GM12878 (cell line): ENCODE measurements around the gene SMG6. TPM values are rescaled to one million over a fixed set of nuclear protein-coding genes. Genes with fewer than 3 reads are reported as not detected.
"Not testable (repeated sequence)": the region's sequence is repeated elsewhere in the genome, so short reads cannot be mapped to it uniquely, and the experiment has no call there.

Experiments used
- ATAC-seq: fragments of 200-7000 bp; cut with Tn5 transposase; 3 replicates; pipeline ENCODE4 v1.9.1; 2020; ENCODE audit warnings: mild to moderate bottlenecking, moderate library complexity
- BruUV-seq: library from RNA; stranded (reverse); fragments of 400-500 nt; replicated peaks from 2 replicates; lab custom pipeline; 2021; lab: Mats Ljungman, UMichigan
- CTCF ChIA-PET: fragments of 300-600 bp; sonication (Branson Sonifier 250); formaldehyde crosslinking; extraction: SDS; loops from one replicate; lab custom pipeline; 2021; ENCODE audit warnings: inconsistent platforms; lab: Yijun Ruan, JAX
- POLR2A ChIA-PET: fragments of 350-600 bp; formaldehyde crosslinking; extraction: SDS; loops from one replicate; lab custom pipeline; 2021; ENCODE audit warnings: inconsistent platforms; lab: Charles Lee
- RAD21 ChIA-PET: fragments of 300-600 bp; sonication (Branson Sonifier 250); formaldehyde crosslinking; loops from one replicate; lab custom pipeline; 2023; ENCODE audit warnings: antibody characterized with exemption; ENCODE audit not compliant: unreplicated experiment; lab: Charles Lee
- SMC1A ChIA-PET: fragments of 300-600 bp; sonication (Branson Sonifier 250); formaldehyde crosslinking; loops from one replicate; lab custom pipeline; 2023; ENCODE audit not compliant: unreplicated experiment, uncharacterized antibody; lab: Charles Lee
- DNase-seq: peaks from one replicate; pipeline ENCODE4 v3.0.0-alpha.2; 2011; ENCODE audit warnings: low read depth, low spot score
- FAIRE-seq: peaks from 3 replicates; lab custom pipeline; 2011; peaks lifted over from hg19 to GRCh38; lab: Jason Lieb, UNC
- H2AFZ ChIP-seq: 2 replicates; pipeline ENCODE4 v1.6.0; 2011; ENCODE audit warnings: low read depth, low read length, control low read depth; ENCODE audit not compliant: control insufficient read depth
- H3K27ac ChIP-seq: 2 replicates; pipeline ENCODE4 v1.5.1; 2011; ENCODE audit warnings: control low read depth; ENCODE audit not compliant: control insufficient read depth, insufficient read depth
- H3K27me3 ChIP-seq, 2 experiments: replicated peaks in 1 of 2; 2 replicates each; pipeline versions ENCODE4 v1.6.0 to v1.6.1; 2011; ENCODE audit warnings: low read length in 1 of 2; ENCODE audit not compliant: control insufficient read depth in 2 of 2, insufficient read depth in 2 of 2
- H3K36me3 ChIP-seq, 2 experiments: 2 replicates each; pipeline ENCODE4 v1.5.1; 2011; ENCODE audit warnings: low read length in 1 of 2; ENCODE audit not compliant: control insufficient read depth in 2 of 2, insufficient read depth in 2 of 2
- H3K4me1 ChIP-seq: 2 replicates; pipeline ENCODE4 v1.6.1; 2011; ENCODE audit warnings: mild to moderate bottlenecking, low read length, moderate library complexity, mixed read lengths; ENCODE audit not compliant: control insufficient read depth, insufficient read depth
- H3K4me2 ChIP-seq: 2 replicates; pipeline ENCODE4 v1.6.0; 2011; ENCODE audit warnings: control low read depth; ENCODE audit not compliant: control insufficient read depth, insufficient read depth
- H3K4me3 ChIP-seq: fragments of 200-600 bp; sonication (generic); 2 replicates; pipeline ENCODE4 v1.5.1; 2016
- H3K79me2 ChIP-seq: 2 replicates; pipeline ENCODE4 v1.6.0; 2011; ENCODE audit warnings: low read length; ENCODE audit not compliant: control insufficient read depth, insufficient read depth
- H3K9ac ChIP-seq: 2 replicates; pipeline ENCODE4 v1.8.0; 2011; ENCODE audit warnings: low read length, control low read depth, mixed read lengths; ENCODE audit not compliant: control insufficient read depth, insufficient read depth
- H3K9me3 ChIP-seq: replicated peaks from 3 replicates; pipeline ENCODE4 v1.5.1; 2011; ENCODE audit warnings: mild to moderate bottlenecking, low read length; ENCODE audit not compliant: control insufficient read depth, insufficient read depth
- H4K20me1 ChIP-seq: 2 replicates; pipeline ENCODE4 v1.6.0; 2011; ENCODE audit not compliant: control insufficient read depth, insufficient read depth
- EP300 ChIP-seq, 2 experiments: fragments of 150-350 bp in 1 of 2; IDR thresholded peaks; 2 replicates each; pipeline ENCODE4 v1.6.1; 2011 to 2012; ENCODE audit warnings: low read depth in 2 of 2, low read length in 2 of 2, borderline replicate concordance in 1 of 2, improper control_type of control experiment in 1 of 2, inconsistent platforms in 1 of 2; ENCODE audit not compliant: control insufficient read depth in 1 of 2
- GABPA ChIP-seq: IDR thresholded peaks from 2 replicates; pipeline ENCODE4 v1.6.1; 2014; ENCODE audit warnings: antibody characterized with exemption, low read depth, mild to moderate bottlenecking, inconsistent platforms
- KLF5 ChIP-seq: fragments of 450-650 bp; IDR thresholded peaks from 2 replicates; pipeline ENCODE4 v1.6.1; 2014; ENCODE audit warnings: mild to moderate bottlenecking; ENCODE audit not compliant: partially characterized antibody
- MLLT1 ChIP-seq: fragments of 450-650 bp; IDR thresholded peaks from 2 replicates; pipeline ENCODE4 v1.6.1; 2016; ENCODE audit warnings: mild to moderate bottlenecking
- NR2C1 ChIP-seq: fragments of 450-650 bp; IDR thresholded peaks from 2 replicates; pipeline ENCODE4 v1.6.1; 2017; ENCODE audit warnings: antibody characterized with exemption, mild to moderate bottlenecking, moderate library complexity
- SMAD1 ChIP-seq: fragments of 450-650 bp; IDR thresholded peaks from 2 replicates; pipeline ENCODE4 v1.6.1; 2018; ENCODE audit warnings: mild to moderate bottlenecking, low read depth; ENCODE audit not compliant: partially characterized antibody
- ZNF687 ChIP-seq: fragments of 450-650 bp; IDR thresholded peaks from 2 replicates; pipeline ENCODE4 v1.6.1; 2017; ENCODE audit warnings: mild to moderate bottlenecking, moderate library complexity
- WGBS: methylation state at CpG from one replicate; pipeline ENCODE4 v1.1.6; 2016; ENCODE audit warnings: low lambda C conversion rate; ENCODE audit not compliant: insufficient replicate concordance, insufficient coverage; ENCODE audit errors: missing lambda C conversion rate; 5-methylcytosine and 5-hydroxymethylcytosine counted together
- in situ Hi-C: fragments of 300-500 bp; cut with MboI; formaldehyde crosslinking; loops from 9 replicates; pipeline ENCODE4 v1.14.3; 2018; ENCODE audit warnings: mixed read lengths
- intact Hi-C: fragments of 100-400 bp; cut with micrococcal nuclease; formaldehyde crosslinking; loops from one replicate; pipeline ENCODE4 v1.14.2; 2022; ENCODE audit not compliant: unreplicated experiment
- polyA plus RNA-seq, 11 experiments: library from polyadenylated mRNA; depleted of rRNA in 4 of 11; unstranded in 6 of 11; stranded (reverse) in 5 of 11; fragments of >200 nt; fragmentation: Nextera tagmentation in 4 of 11; fragmentation: Illumina TruSeq in 1 of 11; extraction: Ambion mirVana in 4 of 11; extraction: Trizol in 1 of 11; gene quantifications; 1 replicate in 1 of 11; 2 replicates in 10 of 11; pipeline versions ENCODE4 v1.2.1 to v1.2.3, GENCODE V29; 2011 to 2016; ENCODE audit warnings: inconsistent platforms in 2 of 11, missing spikeins in 2 of 11, low read depth in 1 of 11
- total RNA-seq, 4 experiments: library from RNA; depleted of rRNA in 3 of 4; stranded (reverse); fragments of >200 nt in 3 of 4; fragmentation: Illumina TruSeq in 1 of 4; extraction: Trizol in 1 of 4; gene quantifications; 2 replicates each; pipeline versions ENCODE4 v1.2.1 to v1.2.3, GENCODE V29; 2013 to 2021
- TF ChIP-seq, protein P1 (sequence below): fragments of 450-650 bp; IDR thresholded peaks from 2 replicates; pipeline ENCODE4 v1.6.1; 2016; ENCODE audit warnings: mild to moderate bottlenecking, moderate library complexity, borderline replicate concordance
- TF ChIP-seq, protein P2 (sequence below): fragments of 450-650 bp; IDR thresholded peaks from 2 replicates; pipeline ENCODE4 v1.6.1; 2017; ENCODE audit warnings: mild to moderate bottlenecking, low read depth, inconsistent platforms; ENCODE audit not compliant: poor library complexity, severe bottlenecking

SMG6 gene
- total and polyA plus RNA-seq, 10 of the 15 experiments (the other 5 are each of a cell fraction or from before 2014, with no cell fraction given): 0.58 to 28.7 (median 15.7) TPM

GRCh38 chr17:2258830-2259229, 44.8 kb downstream of the SMG6 start:
- RAD21 ChIA-PET: interaction anchor here (0.6 to 4.2 kb wide), 13 partner anchors 8 to 542 kb away, joined by 3 to 40 read pairs (median 5); partner anchors contain the start of gene HIC1
- H3K9me3 ChIP-seq, DNase-seq, H3K27me3 ChIP-seq, H2AFZ ChIP-seq, H3K36me3 ChIP-seq, FAIRE-seq, intact Hi-C loops, BruUV-seq, in situ Hi-C loops, H4K20me1 ChIP-seq: not testable (repeated sequence)
- H3K4me1 ChIP-seq: peaks cover 63% of the 10 kb centered on the region
- peak overlapping the region; percentile 39 for H3K4me3 ChIP-seq
- POLR2A ChIA-PET: interaction anchor here (0.6 to 8.8 kb wide), 15 partner anchors 8 to 1025 kb away, joined by 3 to 69 read pairs (median 4); partner anchors contain the start of genes SMG6 and SRR
- H3K9ac ChIP-seq: peak overlapping the region; percentile 82
- ATAC-seq: peak; percentile 25
- H3K79me2 ChIP-seq: peaks cover 45% of the 10 kb centered on the region
- CTCF ChIA-PET: interaction anchor here (0.8 to 4.1 kb wide), 11 partner anchors 9 to 204 kb away, joined by 3 to 50 read pairs (median 6); partner anchors contain the start of gene HIC1
- SMC1A ChIA-PET: interaction anchor here (1.2 to 4.1 kb wide), 9 partner anchors 8 to 175 kb away, joined by 4 to 43 read pairs (median 14); no protein-coding TSS in a partner anchor
- 40% methylated on average over 8 of the region's 8 CpGs for WGBS
- peak overlapping the region; percentile 99 for H3K27ac ChIP-seq
- peak overlapping the region; percentile 76 for H3K4me2 ChIP-seq
- TF ChIP-seq GABPA (peak; percentile 67), NR2C1 (peak; percentile 67), MLLT1 (peak; percentile 74), EP300 (IDR thresholded peaks at IDR 0.05; ENCODE audit: borderline replicate concordance in 1 of 2, control insufficient read depth in 1 of 2, low read depth in 2 of 2, low read length in 2 of 2) (0 out of 4 replicates have a peak, but pooled peaks of 1 of the 2 experiments have one; percentile 25), SMAD1 (peak; percentile 36), ZNF687 (peak; percentile 93), KLF5 (peak; percentile 34)
- TF ChIP-seq, protein P1, sequence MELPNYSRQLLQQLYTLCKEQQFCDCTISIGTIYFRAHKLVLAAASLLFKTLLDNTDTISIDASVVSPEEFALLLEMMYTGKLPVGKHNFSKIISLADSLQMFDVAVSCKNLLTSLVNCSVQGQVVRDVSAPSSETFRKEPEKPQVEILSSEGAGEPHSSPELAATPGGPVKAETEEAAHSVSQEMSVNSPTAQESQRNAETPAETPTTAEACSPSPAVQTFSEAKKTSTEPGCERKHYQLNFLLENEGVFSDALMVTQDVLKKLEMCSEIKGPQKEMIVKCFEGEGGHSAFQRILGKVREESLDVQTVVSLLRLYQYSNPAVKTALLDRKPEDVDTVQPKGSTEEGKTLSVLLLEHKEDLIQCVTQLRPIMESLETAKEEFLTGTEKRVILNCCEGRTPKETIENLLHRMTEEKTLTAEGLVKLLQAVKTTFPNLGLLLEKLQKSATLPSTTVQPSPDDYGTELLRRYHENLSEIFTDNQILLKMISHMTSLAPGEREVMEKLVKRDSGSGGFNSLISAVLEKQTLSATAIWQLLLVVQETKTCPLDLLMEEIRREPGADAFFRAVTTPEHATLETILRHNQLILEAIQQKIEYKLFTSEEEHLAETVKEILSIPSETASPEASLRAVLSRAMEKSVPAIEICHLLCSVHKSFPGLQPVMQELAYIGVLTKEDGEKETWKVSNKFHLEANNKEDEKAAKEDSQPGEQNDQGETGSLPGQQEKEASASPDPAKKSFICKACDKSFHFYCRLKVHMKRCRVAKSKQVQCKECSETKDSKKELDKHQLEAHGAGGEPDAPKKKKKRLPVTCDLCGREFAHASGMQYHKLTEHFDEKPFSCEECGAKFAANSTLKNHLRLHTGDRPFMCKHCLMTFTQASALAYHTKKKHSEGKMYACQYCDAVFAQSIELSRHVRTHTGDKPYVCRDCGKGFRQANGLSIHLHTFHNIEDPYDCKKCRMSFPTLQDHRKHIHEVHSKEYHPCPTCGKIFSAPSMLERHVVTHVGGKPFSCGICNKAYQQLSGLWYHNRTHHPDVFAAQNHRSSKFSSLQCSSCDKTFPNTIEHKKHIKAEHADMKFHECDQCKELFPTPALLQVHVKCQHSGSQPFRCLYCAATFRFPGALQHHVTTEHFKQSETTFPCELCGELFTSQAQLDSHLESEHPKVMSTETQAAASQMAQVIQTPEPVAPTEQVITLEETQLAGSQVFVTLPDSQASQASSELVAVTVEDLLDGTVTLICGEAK: peak; percentile 65; the same call in 1 of the 2 replicates
- TF ChIP-seq, protein P2, sequence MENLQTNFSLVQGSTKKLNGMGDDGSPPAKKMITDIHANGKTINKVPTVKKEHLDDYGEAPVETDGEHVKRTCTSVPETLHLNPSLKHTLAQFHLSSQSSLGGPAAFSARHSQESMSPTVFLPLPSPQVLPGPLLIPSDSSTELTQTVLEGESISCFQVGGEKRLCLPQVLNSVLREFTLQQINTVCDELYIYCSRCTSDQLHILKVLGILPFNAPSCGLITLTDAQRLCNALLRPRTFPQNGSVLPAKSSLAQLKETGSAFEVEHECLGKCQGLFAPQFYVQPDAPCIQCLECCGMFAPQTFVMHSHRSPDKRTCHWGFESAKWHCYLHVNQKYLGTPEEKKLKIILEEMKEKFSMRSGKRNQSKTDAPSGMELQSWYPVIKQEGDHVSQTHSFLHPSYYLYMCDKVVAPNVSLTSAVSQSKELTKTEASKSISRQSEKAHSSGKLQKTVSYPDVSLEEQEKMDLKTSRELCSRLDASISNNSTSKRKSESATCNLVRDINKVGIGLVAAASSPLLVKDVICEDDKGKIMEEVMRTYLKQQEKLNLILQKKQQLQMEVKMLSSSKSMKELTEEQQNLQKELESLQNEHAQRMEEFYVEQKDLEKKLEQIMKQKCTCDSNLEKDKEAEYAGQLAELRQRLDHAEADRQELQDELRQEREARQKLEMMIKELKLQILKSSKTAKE: peak; percentile 23
